ENCODE data around the gene PCDHGA7. TPM values are rescaled to one million over a fixed set of nuclear protein-coding genes. Genes with fewer than 3 reads are reported as not detected.

The PCDHGA7 gene
- polyA plus RNA-seq, 1 donor from 2014 or later, result 0.73 TPM

GRCh38 chr5:141412854-141413539, 30.5 kb downstream of the PCDHGA7 start, which contains the start of gene PCDHGA10:
PCDHGA10 (plus strand) TSS chr5:141412987; CDS start chr5:141413176, 189 bp downstream.

GRCh38 chr5:141417494-141418172, 35.1 kb downstream of the PCDHGA7 start, which contains the start of gene PCDHGB7:
PCDHGB7 (plus strand) TSS chr5:141417677; CDS start chr5:141417860, 183 bp downstream.

GRCh38 chr5:141420855-141421488, 38.4 kb downstream of the PCDHGA7 start, which contains the start of gene PCDHGA11:
PCDHGA11 (plus strand) TSS chr5:141421051; CDS start chr5:141421228, 177 bp downstream.

GRCh38 chr5:141430332-141431113, 48.0 kb downstream of the PCDHGA7 start, which contains the start of gene PCDHGA12:
PCDHGA12 (plus strand) TSS chr5:141430507; CDS start chr5:141430760, 253 bp downstream.

Other genes starting within 250 kb of the PCDHGA7 start
- gene PCDHB5, start 247.5 kb upstream of the PCDHGA7 start, polyA plus RNA-seq, result 2.1 and 4.8 TPM in 2 replicates
- gene PCDHB6, start 232.7 kb upstream of the PCDHGA7 start, polyA plus RNA-seq, result 1.0 and 1.4 TPM in 2 replicates
- gene PCDHB7, start 210.1 kb upstream of the PCDHGA7 start, polyA plus RNA-seq, result 0.78 TPM in 1 of 2 replicates, not detected in the other
- not detected in 2 replicates for gene PCDHB8, start 205.0 kb upstream of the PCDHGA7 start, polyA plus RNA-seq
- 0.09 and 0.70 TPM in 2 replicates for gene PCDHB16, start 200.4 kb upstream of the PCDHGA7 start, polyA plus RNA-seq
- gene PCDHB9, start 195.6 kb upstream of the PCDHGA7 start, polyA plus RNA-seq, result 0.21 and 0.81 TPM in 2 replicates
- gene PCDHB10, start 190.4 kb upstream of the PCDHGA7 start, polyA plus RNA-seq, result 1.2 and 3.6 TPM in 2 replicates
- 1.1 and 1.6 TPM in 2 replicates for gene PCDHB11, start 183.1 kb upstream of the PCDHGA7 start, polyA plus RNA-seq
- 2.6 and 2.8 TPM in 2 replicates for gene PCDHB12, start 174.0 kb upstream of the PCDHGA7 start, polyA plus RNA-seq
- gene PCDHB13, start 168.8 kb upstream of the PCDHGA7 start, polyA plus RNA-seq, result 2.0 and 5.2 TPM in 2 replicates
- gene PCDHB14, start 159.4 kb upstream of the PCDHGA7 start, polyA plus RNA-seq, result 5.3 and 5.4 TPM in 2 replicates
- 28.7 and 30.0 TPM in 2 replicates for gene PCDHB15, start 137.3 kb upstream of the PCDHGA7 start, polyA plus RNA-seq
- not detected in 2 replicates for gene SLC25A2, start 78.7 kb upstream of the PCDHGA7 start, polyA plus RNA-seq
- gene TAF7, start 62.0 kb upstream of the PCDHGA7 start, polyA plus RNA-seq, result 374 and 453 TPM in 2 replicates
- 0.69 TPM in 1 of 2 replicates, not detected in the other for gene PCDHGA1, start 52.2 kb upstream of the PCDHGA7 start, polyA plus RNA-seq
- gene PCDHGA2, start 44.0 kb upstream of the PCDHGA7 start, polyA plus RNA-seq, result 1.9 TPM in 1 of 2 replicates, not detected in the other
- 1.3 and 4.3 TPM in 2 replicates for gene PCDHGA3, start 38.9 kb upstream of the PCDHGA7 start, polyA plus RNA-seq
- gene PCDHGB1, start 32.6 kb upstream of the PCDHGA7 start, polyA plus RNA-seq, result not detected in 2 replicates
- 0.27 TPM in 1 of 2 replicates, not detected in the other for gene PCDHGA4, start 27.7 kb upstream of the PCDHGA7 start, polyA plus RNA-seq
- 0.08 and 2.9 TPM in 2 replicates for gene PCDHGB2, start 22.7 kb upstream of the PCDHGA7 start, polyA plus RNA-seq
- 2.2 and 2.5 TPM in 2 replicates for gene PCDHGA5, start 18.6 kb upstream of the PCDHGA7 start, polyA plus RNA-seq
- 0.06 and 1.2 TPM in 2 replicates for gene PCDHGB3, start 12.5 kb upstream of the PCDHGA7 start, polyA plus RNA-seq
- gene PCDHGA6, start 8.9 kb upstream of the PCDHGA7 start, polyA plus RNA-seq, result 0.30 and 0.60 TPM in 2 replicates
- gene PCDHGB4, start 5.0 kb downstream of the PCDHGA7 start, polyA plus RNA-seq, result 1.8 and 2.1 TPM in 2 replicates
- 0.11 and 0.13 TPM in 2 replicates for gene PCDHGA8, start 9.9 kb downstream of the PCDHGA7 start, polyA plus RNA-seq
- gene PCDHGB5, start 15.2 kb downstream of the PCDHGA7 start, polyA plus RNA-seq, result 0.32 TPM in 1 of 2 replicates, not detected in the other
- 1.1 and 1.9 TPM in 2 replicates for gene PCDHGA9, start 20.0 kb downstream of the PCDHGA7 start, polyA plus RNA-seq
- gene PCDHGB6, start 25.3 kb downstream of the PCDHGA7 start, polyA plus RNA-seq, result 0.31 and 0.42 TPM in 2 replicates
- gene PCDHGA10, start 30.2 kb downstream of the PCDHGA7 start, polyA plus RNA-seq, result 6.1 and 7.8 TPM in 2 replicates
- gene PCDHGB7, start 34.9 kb downstream of the PCDHGA7 start, polyA plus RNA-seq, result 0.35 TPM in 1 of 2 replicates, not detected in the other
- 1.5 and 2.4 TPM in 2 replicates for gene PCDHGA11, start 38.3 kb downstream of the PCDHGA7 start, polyA plus RNA-seq
- 3.6 and 4.3 TPM in 2 replicates for gene PCDHGA12, start 47.8 kb downstream of the PCDHGA7 start, polyA plus RNA-seq
- 51.6 and 70.9 TPM in 2 replicates for gene PCDHGC3, start 93.2 kb downstream of the PCDHGA7 start, polyA plus RNA-seq
- 0.22 and 4.5 TPM in 2 replicates for gene PCDHGC4, start 102.3 kb downstream of the PCDHGA7 start, polyA plus RNA-seq
- 0.34 and 2.0 TPM in 2 replicates for gene PCDHGC5, start 106.3 kb downstream of the PCDHGA7 start, polyA plus RNA-seq
- gene DIAPH1, start 236.3 kb downstream of the PCDHGA7 start, polyA plus RNA-seq, result 2.2 and 2.4 TPM in 2 replicates

Measured in Purkinje cell (primary cell).